HT1080 (cell line): Measurements from ENCODE around the gene SLC36A1. TPM values are rescaled to one million over a fixed set of nuclear protein-coding genes. Genes with fewer than 3 reads are reported as not detected.
A peak's percentile ranks its signal among the peaks of the same experiment; 100 is the strongest.
"Not testable (repeated sequence)": the region's sequence is repeated elsewhere in the genome, so short reads cannot be mapped to it uniquely, and the experiment has no call there.

Experiments used
- DNase-seq: peaks from one replicate; pipeline ENCODE4 v3.0.0-alpha.2; 2015; ENCODE audit warnings: low read depth
- polyA plus RNA-seq, 2 experiments: library from polyadenylated mRNA; depleted of rRNA; stranded (reverse); fragments of >200 nt; gene quantifications; 2 replicates each; pipeline ENCODE4 v1.2.3, GENCODE V29; 2015
- total RNA-seq: library from RNA; depleted of rRNA; stranded (reverse); fragments of >200 nt; shearing (Covaris generic); gene quantifications from 2 replicates; pipeline ENCODE4 v1.2.3, GENCODE V29; 2014; rRNA removed

SLC36A1 gene
- total RNA-seq, result 7.4 and 10.6 TPM in 2 replicates
- 4.2 and 4.8 TPM in 2 replicates for polyA plus RNA-seq (2015; cell fraction: cytosol; rRNA removed)
- polyA plus RNA-seq (2015; cell fraction: nucleus; rRNA removed), result 8.3 and 8.5 TPM in 2 replicates

- DNase-seq, result peak; percentile 87
These were observed at the start of gene SLC36A1 for GRCh38 chr5:151447174-151448037. TSS of gene SLC36A1 (plus strand) at chr5:151447603. CDS start at chr5:151458793, 11,190 bp downstream.

- no peak for DNase-seq
These were observed 41.9 kb upstream of the SLC36A1 start for GRCh38 chr5:151405334-151406160.

GRCh38 chr5:151406322-151406947 is 41.0 kb upstream of the SLC36A1 start:
- DNase-seq, result peak; percentile 32

GRCh38 chr5:151408591-151409230 is 38.7 kb upstream of the SLC36A1 start:
- no peak for DNase-seq

- no peak for DNase-seq
These were observed 33.6 kb upstream of the SLC36A1 start for GRCh38 chr5:151413800-151414199.

- no peak for DNase-seq
These were observed 32.9 kb upstream of the SLC36A1 start for GRCh38 chr5:151414536-151414935.

- DNase-seq, result no peak
These were observed 29.7 kb upstream of the SLC36A1 start for GRCh38 chr5:151417712-151418111.

- DNase-seq, result no peak
These were observed 27.3 kb upstream of the SLC36A1 start for GRCh38 chr5:151420127-151420526.

GRCh38 chr5:151424892-151425523 is 22.4 kb upstream of the SLC36A1 start:
- DNase-seq, result no peak

- DNase-seq, result not testable (repeated sequence)
These were observed 21.1 kb upstream of the SLC36A1 start for GRCh38 chr5:151426347-151426746.

- no peak for DNase-seq
These were observed 20.1 kb upstream of the SLC36A1 start for GRCh38 chr5:151427258-151427657.

GRCh38 chr5:151430731-151431130 is 16.7 kb upstream of the SLC36A1 start:
- DNase-seq, result no peak

GRCh38 chr5:151431666-151432065 is 15.7 kb upstream of the SLC36A1 start:
- no peak for DNase-seq

- DNase-seq, result no peak
These were observed 15.2 kb upstream of the SLC36A1 start for GRCh38 chr5:151432210-151432609.

GRCh38 chr5:151434570-151435237 is 12.7 kb upstream of the SLC36A1 start:
- no peak for DNase-seq

- DNase-seq, result peak; percentile 18
These were observed 909 bp downstream of the SLC36A1 start for GRCh38 chr5:151448038-151448985.

GRCh38 chr5:151449297-151449696 is 1.9 kb downstream of the SLC36A1 start:
- no peak for DNase-seq

- DNase-seq, result no peak
These were observed 2.4 kb downstream of the SLC36A1 start for GRCh38 chr5:151449839-151450238.

GRCh38 chr5:151450605-151451004 is 3.2 kb downstream of the SLC36A1 start:
- DNase-seq, result no peak
